Central memory CD8-positive, alpha-beta T cell (primary cell): Measurements from ENCODE around the gene HINFP.
A peak's percentile ranks its signal among the peaks of the same experiment; 100 is the strongest.

Experiments
- ATAC-seq: fragments of 150-1000 bp; cut with Tn5 transposase; replicated peaks from 2 replicates; pipeline ENCODE4 v1.10.0; 2022; ENCODE audit warnings: mild to moderate bottlenecking, moderate FRiP score, moderate number of reproducible peaks; ENCODE audit not compliant: poor library complexity, severe bottlenecking; ENCODE audit errors: extremely low read depth
- DNase-seq, 2 donors: peaks; one replicate each; pipeline ENCODE4 v3.0.0; 2021; ENCODE audit warnings: low spot score in 2 of 2
- H3K27ac Mint-ChIP-seq: one replicate; pipeline ENCODE4 v1.8.0; 2022; ENCODE audit warnings: low read depth, mild to moderate bottlenecking, moderate library complexity, mixed read lengths
- H3K27me3 Mint-ChIP-seq: one replicate; pipeline ENCODE4 v1.8.0; 2022; ENCODE audit warnings: mixed read lengths
- H3K36me3 Mint-ChIP-seq: one replicate; pipeline ENCODE4 v1.8.0; 2022; ENCODE audit warnings: mild to moderate bottlenecking, moderate library complexity, mixed read lengths; ENCODE audit not compliant: insufficient read depth
- H3K4me1 Mint-ChIP-seq: one replicate; pipeline ENCODE4 v1.8.0; 2022; ENCODE audit warnings: mixed read lengths
- H3K4me3 Mint-ChIP-seq: one replicate; pipeline ENCODE4 v1.8.0; 2022; ENCODE audit warnings: mild to moderate bottlenecking, moderate library complexity, mixed read lengths
- H3K9me3 Mint-ChIP-seq: one replicate; pipeline ENCODE4 v1.8.0; 2022; ENCODE audit warnings: mixed read lengths

HINFP gene

DNA sequence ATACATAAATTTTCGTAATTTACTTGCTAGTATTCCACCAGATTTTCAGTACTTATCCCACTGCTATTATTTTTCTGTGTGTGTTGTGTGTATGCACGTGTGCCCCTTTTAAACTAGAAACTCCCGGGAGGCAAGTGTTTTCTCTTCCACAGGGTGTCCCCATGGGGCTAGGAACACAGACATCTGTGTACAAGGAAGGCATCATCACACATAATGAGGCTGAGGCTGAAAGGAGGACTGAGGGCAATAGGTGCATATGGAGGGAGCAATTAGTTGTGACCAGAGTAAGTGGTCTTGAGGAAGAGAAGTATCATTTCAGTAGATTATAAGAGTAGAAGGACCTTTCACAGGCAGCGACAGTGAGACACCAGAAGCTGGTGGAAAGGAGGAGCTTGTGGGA, 17.6 kb upstream of the HINFP start:
- no peak overlapping the region for H3K27ac Mint-ChIP-seq
- H3K27me3 Mint-ChIP-seq, result no peaks in the 10 kb centered on the region
- DNase-seq, result no peak
- H3K4me1 Mint-ChIP-seq, result peaks cover 37% of the 10 kb centered on the region
- no peak for ATAC-seq
- no peaks in the 10 kb centered on the region for H3K9me3 Mint-ChIP-seq
- H3K36me3 Mint-ChIP-seq, result peaks cover 16% of the 10 kb centered on the region
- H3K4me3 Mint-ChIP-seq, result no peak overlapping the region

DNA sequence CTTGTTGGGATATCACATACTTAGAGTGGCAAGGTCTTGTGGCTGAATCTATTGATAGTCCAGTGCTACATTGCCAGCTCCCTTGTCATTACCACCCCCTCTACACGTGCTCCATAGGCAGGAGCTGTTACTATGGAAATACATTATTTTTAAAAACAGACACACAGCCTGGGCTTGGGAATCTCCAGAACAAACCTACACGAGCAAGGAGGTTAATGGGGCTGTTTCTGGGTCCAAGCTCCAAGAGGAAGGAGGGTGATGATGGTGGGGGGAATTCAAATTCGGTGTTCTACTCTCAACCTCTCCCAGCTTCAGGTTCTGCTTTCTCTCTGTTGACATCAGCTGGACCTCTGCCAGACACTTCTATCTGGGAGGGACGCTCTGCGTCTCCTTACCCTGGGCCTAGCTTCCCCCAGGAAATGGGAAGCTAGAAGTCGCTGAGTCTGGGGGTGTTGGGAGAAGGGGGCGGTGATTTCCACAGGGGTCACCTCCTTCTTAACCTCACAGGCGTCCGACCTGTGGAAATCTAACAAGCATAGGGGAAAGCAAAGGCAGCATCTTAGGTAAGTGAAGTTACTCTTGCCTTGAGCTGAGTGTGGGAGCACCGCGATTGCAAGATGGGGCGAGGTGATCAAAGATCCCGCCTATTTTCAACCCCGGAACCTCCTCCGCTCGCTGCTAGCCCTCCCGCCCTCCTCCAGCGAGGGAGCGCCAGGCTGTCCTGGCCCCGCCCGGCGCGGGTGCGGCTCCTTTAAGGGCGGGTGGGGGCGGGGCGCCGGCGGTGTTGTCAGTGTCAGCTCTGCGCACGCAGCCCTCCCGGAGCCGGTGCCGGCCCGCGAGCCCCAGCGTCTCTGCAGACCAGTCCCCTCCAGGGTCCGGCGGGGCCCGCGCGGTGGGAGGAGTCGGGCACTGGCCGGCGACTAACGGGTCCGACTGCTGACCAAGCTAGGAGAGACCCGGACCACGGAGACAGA, 14.5 kb upstream of the HINFP start, which contains the start of gene C2CD2L:
Gene C2CD2L, plus strand, starts transcription at position 781 of the 974 bp plus-strand sequence. CDS start 398 bp downstream, outside the sequence.
- H3K4me1 Mint-ChIP-seq, result peaks cover 42% of the 10 kb centered on the region

DNA sequence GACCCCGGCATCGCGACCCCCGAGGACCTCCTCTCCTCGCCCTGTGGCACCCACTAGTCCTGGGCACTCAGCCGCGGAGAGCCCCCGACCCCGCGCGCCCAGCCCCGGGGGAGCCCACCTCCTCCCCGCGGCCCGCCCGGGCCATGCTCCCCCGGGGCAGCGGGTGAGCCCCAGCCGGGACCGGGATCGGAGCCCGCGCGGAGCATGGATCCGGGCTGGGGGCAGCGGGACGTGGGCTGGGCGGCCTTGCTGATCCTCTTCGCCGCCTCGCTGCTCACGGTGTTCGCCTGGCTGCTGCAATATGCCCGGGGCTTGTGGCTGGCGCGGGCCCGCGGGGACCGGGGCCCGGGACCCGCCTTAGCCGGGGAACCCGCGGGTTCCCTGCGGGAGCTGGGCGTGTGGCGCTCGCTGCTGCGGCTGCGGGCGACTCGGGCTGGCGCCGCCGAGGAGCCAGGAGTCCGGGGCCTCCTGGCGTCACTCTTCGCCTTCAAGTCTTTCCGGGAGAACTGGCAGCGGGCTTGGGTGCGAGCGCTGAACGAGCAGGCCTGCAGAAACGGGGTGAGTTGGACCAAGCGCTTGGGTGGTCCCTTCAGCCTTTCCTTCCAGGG, 13.7 kb upstream of the HINFP start:
- H3K27ac Mint-ChIP-seq, result peak overlapping the region; percentile 73
- ATAC-seq (peak; percentile 20), DNase-seq (no peak)
- peaks cover 42% of the 10 kb centered on the region for H3K4me1 Mint-ChIP-seq
- H3K9me3 Mint-ChIP-seq, result no peaks in the 10 kb centered on the region
- peak overlapping the region; percentile 90 for H3K4me3 Mint-ChIP-seq
- no peaks in the 10 kb centered on the region for H3K27me3 Mint-ChIP-seq
- H3K36me3 Mint-ChIP-seq, result peaks cover 17% of the 10 kb centered on the region

More for the DNA sequence above, 14.5 kb upstream of the HINFP start, which contains the start of gene C2CD2L:
- Mint-ChIP-seq H3K4me3 (peak within 1 kb of the TSS; percentile 90), H3K36me3 (peaks cover 23% of the 10 kb centered on the region), H3K27ac (peak within 1 kb of the TSS; percentile 73), H3K27me3 (no peaks in the 10 kb centered on the region), H3K9me3 (no peaks in the 10 kb centered on the region)
- DNase-seq (peak; percentile 64 to 74), ATAC-seq (peak; percentile 86)

DNA sequence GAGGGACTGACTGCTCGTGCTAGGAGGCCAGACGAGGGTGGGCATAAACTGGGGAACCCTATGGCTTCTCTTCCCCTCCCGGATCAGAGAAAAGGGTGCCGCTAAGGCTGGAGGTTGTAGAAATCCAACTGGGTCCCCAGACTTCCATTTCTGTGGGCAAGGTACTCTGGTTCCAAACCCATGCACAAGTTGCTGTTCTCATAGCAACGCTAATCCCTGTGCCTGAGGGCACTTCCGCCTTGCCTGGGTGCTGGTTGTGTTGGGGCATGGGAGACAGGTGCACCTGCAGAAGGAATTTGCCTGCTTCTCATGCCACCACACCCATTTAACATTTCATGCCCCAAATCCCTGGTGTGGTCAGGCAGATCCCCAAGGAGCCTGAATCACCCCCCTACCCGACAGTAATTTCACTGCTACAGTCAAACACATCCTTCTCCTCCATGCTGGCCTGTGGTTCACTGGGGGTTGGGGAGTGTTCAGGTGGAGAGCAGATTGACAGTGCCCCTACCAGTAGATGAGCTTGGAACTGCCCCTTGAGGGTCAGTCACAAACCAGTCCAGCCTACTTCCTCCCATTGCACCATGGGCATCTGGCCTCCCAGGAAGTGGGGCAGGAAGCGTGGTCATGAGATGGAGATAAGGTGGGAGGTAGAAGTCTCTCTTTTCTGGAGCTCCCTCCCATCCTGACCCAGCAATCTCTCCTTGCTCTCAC, 13.1 kb upstream of the HINFP start:
- Mint-ChIP-seq H3K9me3 (no peaks in the 10 kb centered on the region), H3K27ac (peak overlapping the region; percentile 73), H3K4me1 (peaks cover 42% of the 10 kb centered on the region)

GRCh38 chr11:119108857-119109221, 12.5 kb upstream of the HINFP start:
- DNase-seq (no peak), ATAC-seq (no peak)
- Mint-ChIP-seq H3K27ac (peak overlapping the region; percentile 73), H3K27me3 (no peaks in the 10 kb centered on the region), H3K4me3 (peak overlapping the region; percentile 90), H3K4me1 (peaks cover 42% of the 10 kb centered on the region), H3K9me3 (no peaks in the 10 kb centered on the region), H3K36me3 (peaks cover 18% of the 10 kb centered on the region)

More for the DNA sequence above, 13.1 kb upstream of the HINFP start:
- peaks cover 18% of the 10 kb centered on the region for H3K36me3 Mint-ChIP-seq
- H3K4me3 Mint-ChIP-seq, result peak overlapping the region; percentile 90
- DNase-seq, result no peak
- no peaks in the 10 kb centered on the region for H3K27me3 Mint-ChIP-seq
- peak; percentile 38 for ATAC-seq

DNA sequence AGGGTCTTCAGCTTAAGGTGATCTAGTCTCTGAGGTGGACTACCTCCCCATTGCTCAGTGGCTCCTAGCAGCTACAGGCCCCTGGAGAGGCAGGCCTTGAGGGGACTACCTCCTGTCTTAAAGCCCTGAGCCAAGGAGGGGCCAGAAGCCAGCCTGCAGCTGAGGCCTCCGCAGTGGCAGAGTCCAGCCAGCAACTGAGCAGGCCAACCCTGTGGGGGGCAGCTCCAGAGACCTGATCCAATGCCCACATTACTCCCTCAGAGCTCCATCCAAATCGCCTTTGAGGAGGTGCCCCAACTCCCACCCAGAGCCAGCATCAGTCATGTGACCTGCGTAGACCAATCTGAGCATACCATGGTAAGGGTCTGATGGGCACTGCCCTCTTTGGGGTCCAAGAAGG, 11.5 kb upstream of the HINFP start:
- Mint-ChIP-seq H3K36me3 (peaks cover 22% of the 10 kb centered on the region), H3K4me3 (peak overlapping the region; percentile 90), H3K27me3 (no peaks in the 10 kb centered on the region), H3K27ac (no peak overlapping the region), H3K9me3 (no peaks in the 10 kb centered on the region), H3K4me1 (peaks cover 42% of the 10 kb centered on the region)
- ATAC-seq (no peak), DNase-seq (no peak)

DNA sequence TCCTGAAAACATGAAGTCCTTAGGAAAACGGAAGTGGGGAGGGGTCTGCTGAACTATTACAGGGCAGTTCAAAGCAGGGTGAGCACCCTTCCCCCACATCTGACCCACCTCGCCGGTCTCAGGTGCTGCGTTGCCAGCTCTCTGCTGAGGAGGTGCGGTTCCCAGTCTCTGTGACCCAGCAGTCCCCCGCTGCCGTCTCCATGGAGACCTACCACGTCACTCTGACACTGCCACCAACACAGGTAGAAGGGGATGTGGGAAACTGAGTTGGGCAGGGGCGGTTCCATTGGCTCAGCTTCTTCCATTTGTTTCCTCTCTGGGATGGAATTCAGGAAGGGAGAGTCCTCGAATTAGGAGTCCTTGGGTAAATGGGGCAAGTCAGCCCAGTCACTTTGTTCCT, 10.9 kb upstream of the HINFP start:
- no peak for DNase-seq
- Mint-ChIP-seq H3K9me3 (no peaks in the 10 kb centered on the region), H3K27ac (no peak overlapping the region), H3K4me1 (peaks cover 47% of the 10 kb centered on the region), H3K4me3 (no peak overlapping the region), H3K36me3 (peaks cover 25% of the 10 kb centered on the region), H3K27me3 (no peaks in the 10 kb centered on the region)
- ATAC-seq, result no peak

GRCh38 chr11:119111361-119111925, 9.9 kb upstream of the HINFP start:
- Mint-ChIP-seq H3K4me1 (peaks cover 47% of the 10 kb centered on the region), H3K27me3 (no peaks in the 10 kb centered on the region), H3K4me3 (no peak overlapping the region), H3K9me3 (no peaks in the 10 kb centered on the region), H3K27ac (no peak overlapping the region), H3K36me3 (peaks cover 31% of the 10 kb centered on the region)
- ATAC-seq, result no peak
- DNase-seq, result no peak

DNA sequence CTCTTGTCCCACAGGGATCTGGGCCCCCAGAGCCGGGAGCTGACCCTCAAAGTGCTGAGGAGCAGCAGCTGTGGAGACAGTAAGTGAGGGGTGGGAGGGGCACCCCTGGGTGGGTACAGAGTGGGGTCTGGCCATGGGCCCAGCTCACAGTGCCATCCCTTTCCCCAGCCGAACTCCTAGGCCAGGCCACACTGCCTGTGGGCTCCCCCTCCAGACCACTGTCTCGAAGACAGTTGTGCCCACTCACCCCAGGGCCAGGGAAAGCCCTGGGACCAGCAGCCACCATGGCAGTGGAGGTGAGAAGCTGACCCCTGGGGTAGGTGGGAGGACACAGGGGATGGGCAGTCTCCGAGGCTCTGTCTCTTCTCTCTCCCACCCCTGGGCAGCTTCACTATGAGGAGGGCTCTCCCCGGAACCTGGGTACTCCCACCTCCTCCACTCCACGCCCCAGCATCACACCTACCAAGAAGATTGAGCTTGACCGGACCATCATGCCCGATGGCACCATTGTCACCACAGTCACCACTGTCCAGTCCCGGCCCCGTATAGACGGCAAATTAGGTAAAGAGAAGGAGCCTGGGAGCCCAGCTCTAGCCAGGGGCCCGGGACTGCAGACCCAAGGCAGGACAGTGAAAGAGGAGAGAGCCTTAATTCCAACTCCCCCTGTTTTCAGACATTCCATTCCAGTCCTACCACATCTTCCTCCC, 8.9 kb upstream of the HINFP start:
- H3K4me1 Mint-ChIP-seq, result peaks cover 41% of the 10 kb centered on the region
- peak overlapping the region; percentile 20 for H3K27ac Mint-ChIP-seq

GRCh38 chr11:119113716-119114115, 7.7 kb upstream of the HINFP start:
- no peak for ATAC-seq
- peaks cover 26% of the 10 kb centered on the region for H3K36me3 Mint-ChIP-seq
- peaks cover 32% of the 10 kb centered on the region for H3K4me1 Mint-ChIP-seq
- no peaks in the 10 kb centered on the region for H3K9me3 Mint-ChIP-seq
- no peak overlapping the region for H3K4me3 Mint-ChIP-seq
- H3K27me3 Mint-ChIP-seq, result no peaks in the 10 kb centered on the region
- no peak for DNase-seq
- H3K27ac Mint-ChIP-seq, result no peak overlapping the region

More for the DNA sequence above, 8.9 kb upstream of the HINFP start:
- no peaks in the 10 kb centered on the region for H3K27me3 Mint-ChIP-seq
- DNase-seq (no peak), ATAC-seq (no peak)
- peaks cover 28% of the 10 kb centered on the region for H3K36me3 Mint-ChIP-seq
- no peaks in the 10 kb centered on the region for H3K9me3 Mint-ChIP-seq
- H3K4me3 Mint-ChIP-seq, result no peak overlapping the region

DNA sequence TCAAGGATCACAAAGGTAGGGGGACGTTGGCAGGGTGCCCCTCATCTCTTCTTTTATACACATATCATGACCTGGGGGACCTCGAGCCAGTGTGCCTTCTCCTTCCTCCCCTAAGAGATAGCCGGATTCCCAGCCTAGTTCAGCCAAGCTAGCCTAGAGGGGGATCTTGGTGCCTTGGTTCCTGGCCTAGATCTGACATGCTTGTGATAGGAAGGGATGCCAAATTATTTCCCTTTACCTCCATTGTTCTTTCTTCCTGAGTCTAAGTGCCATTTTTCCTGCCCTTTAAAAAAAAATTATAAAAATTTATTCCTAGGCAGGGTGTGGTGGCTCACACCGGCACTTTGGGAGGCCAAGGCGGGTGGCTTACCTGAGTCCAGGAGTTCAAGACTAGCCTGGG, 7.0 kb upstream of the HINFP start:
- Mint-ChIP-seq H3K4me3 (no peak overlapping the region), H3K36me3 (peaks cover 24% of the 10 kb centered on the region), H3K4me1 (peaks cover 26% of the 10 kb centered on the region), H3K27me3 (no peaks in the 10 kb centered on the region), H3K9me3 (no peaks in the 10 kb centered on the region), H3K27ac (no peak overlapping the region)
- ATAC-seq, result no peak
- no peak for DNase-seq
